HFF-Myc (cell line): ENCODE results near the gene RAB22A.

Source experiments
- DNase-seq: peaks from one replicate; pipeline ENCODE4 v3.0.0-alpha.2; 2011; ENCODE audit warnings: low read depth; ENCODE audit errors: extremely low read depth
- H3K4me3 ChIP-seq: replicated peaks from 2 replicates; pipeline ENCODE4 v1.5.1; 2011; ENCODE audit warnings: low read depth, mild to moderate bottlenecking, control low read depth, low read length
- CTCF ChIP-seq: IDR thresholded peaks from 2 replicates; pipeline ENCODE4 v1.5.1; 2012; ENCODE audit warnings: mild to moderate bottlenecking, low read depth, low read length, control low read depth; ENCODE audit errors: missing control alignments

Gene RAB22A

GRCh38 chr20:58327211-58327610 lies 17.7 kb downstream of the RAB22A start:
- no peak for DNase-seq

GRCh38 chr20:58328836-58329235 lies 19.3 kb downstream of the RAB22A start:
- DNase-seq, result no peak
- H3K4me3 ChIP-seq, result no peak overlapping the region
- no peak for TF ChIP-seq CTCF

More at GRCh38 chr20:58327211-58327610, 17.7 kb downstream of the RAB22A start:
- no peak for TF ChIP-seq CTCF
- no peak overlapping the region for H3K4me3 ChIP-seq

- DNase-seq, result no peak
- H3K4me3 ChIP-seq, result no peak overlapping the region
- no peak for TF ChIP-seq CTCF
Observed at GRCh38 chr20:58329711-58330110, 20.2 kb downstream of the RAB22A start.

- H3K4me3 ChIP-seq, result no peak overlapping the region
- TF ChIP-seq CTCF, result no peak
- no peak for DNase-seq
Observed at GRCh38 chr20:58330249-58330648, 20.7 kb downstream of the RAB22A start.

GRCh38 chr20:58330687-58331086 lies 21.2 kb downstream of the RAB22A start:
- no peak overlapping the region for H3K4me3 ChIP-seq
- TF ChIP-seq CTCF, result no peak
- no peak for DNase-seq

GRCh38 chr20:58331961-58332551 lies 22.5 kb downstream of the RAB22A start:
- H3K4me3 ChIP-seq, result no peak overlapping the region
- DNase-seq, result no peak
- TF ChIP-seq CTCF, result no peak

GRCh38 chr20:58339741-58340140 lies 30.2 kb downstream of the RAB22A start:
- DNase-seq, result no peak
- no peak for TF ChIP-seq CTCF

More at GRCh38 chr20:58339741-58340140, 30.2 kb downstream of the RAB22A start:
- H3K4me3 ChIP-seq, result no peak overlapping the region
